Neural progenitor cell (in vitro differentiated cells): ENCODE measurements around the gene CYP8B1. TPM values are rescaled to one million over a fixed set of nuclear protein-coding genes. Genes with fewer than 3 reads are reported as not detected.

Source experiments
- DNase-seq: peaks from one replicate; pipeline ENCODE4 v3.0.0-alpha.2; 2016; ENCODE audit warnings: low spot score
- H2AFZ ChIP-seq: fragments of 200-600 bp; sonication (generic); replicated peaks from 2 replicates; pipeline ENCODE4 v1.6.1; 2016; ENCODE audit warnings: antibody characterized with exemption
- H3F3A ChIP-seq: fragments of 200-600 bp; sonication (generic); 2 replicates; pipeline ENCODE4 v1.6.1; 2016; ENCODE audit warnings: antibody characterized with exemption, low read depth
- H3K27ac ChIP-seq: fragments of 200-600 bp; sonication (generic); 2 replicates; pipeline ENCODE4 v1.5.1; 2016; ENCODE audit warnings: mild to moderate bottlenecking
- H3K27me3 ChIP-seq: fragments of 200-600 bp; sonication (generic); 2 replicates; pipeline ENCODE4 v1.6.1; 2016; ENCODE audit warnings: mild to moderate bottlenecking, moderate library complexity
- H3K36me3 ChIP-seq: fragments of 200-600 bp; sonication (generic); 2 replicates; pipeline ENCODE4 v1.5.1; 2016
- H3K4me1 ChIP-seq: fragments of 200-600 bp; sonication (generic); 2 replicates; pipeline ENCODE4 v1.6.1; 2016; ENCODE audit warnings: mixed run types
- H3K4me2 ChIP-seq: fragments of 200-600 bp; sonication (generic); 2 replicates; pipeline ENCODE4 v1.6.1; 2016
- H3K4me3 ChIP-seq: fragments of 200-600 bp; sonication (generic); 2 replicates; pipeline ENCODE4 v1.5.1; 2016
- H3K79me2 ChIP-seq: fragments of 200-600 bp; sonication (generic); 2 replicates; pipeline ENCODE4 v1.6.1; 2016; ENCODE audit warnings: low read depth
- H3K9ac ChIP-seq: fragments of 200-600 bp; sonication (generic); 2 replicates; pipeline ENCODE4 v1.6.1; 2016
- H3K9me3 ChIP-seq: fragments of 200-600 bp; sonication (generic); 2 replicates; pipeline ENCODE4 v1.5.1; 2016; ENCODE audit warnings: low read depth
- H4K20me1 ChIP-seq: fragments of 200-600 bp; sonication (generic); 2 replicates; pipeline ENCODE4 v1.6.1; 2016; ENCODE audit warnings: low read depth
- H3K27ac Mint-ChIP-seq: 3 replicates; pipeline ENCODE4 v1.8.0; 2021; ENCODE audit warnings: mixed read lengths
- H3K27me3 Mint-ChIP-seq: 2 replicates; pipeline ENCODE4 v1.8.0; 2022; ENCODE audit warnings: low read depth, mild to moderate bottlenecking, inconsistent platforms, moderate library complexity, mixed read lengths; ENCODE audit not compliant: insufficient read depth
- H3K36me3 Mint-ChIP-seq: 3 replicates; pipeline ENCODE4 v1.8.0; 2021; ENCODE audit warnings: mixed read lengths
- H3K4me1 Mint-ChIP-seq: 3 replicates; pipeline ENCODE4 v1.8.0; 2021; ENCODE audit warnings: mixed read lengths
- H3K4me3 Mint-ChIP-seq: 3 replicates; pipeline ENCODE4 v1.8.0; 2021; ENCODE audit warnings: mild to moderate bottlenecking, moderate library complexity, mixed read lengths
- H3K9me3 Mint-ChIP-seq: 3 replicates; pipeline ENCODE4 v1.8.0; 2020; ENCODE audit warnings: mixed read lengths
- CTCF ChIP-seq: fragments of 200-600 bp; sonication (generic); IDR thresholded peaks from 2 replicates; pipeline ENCODE4 v1.5.1; 2017; ENCODE audit warnings: antibody characterized with exemption, mild to moderate bottlenecking
- EZH2 ChIP-seq: fragments of 200-600 bp; sonication (generic); IDR thresholded peaks from 2 replicates; pipeline ENCODE4 v1.6.1; 2017; ENCODE audit warnings: antibody characterized with exemption, mild to moderate bottlenecking, moderate library complexity
- EZH2phosphoT487 ChIP-seq: fragments of 200-600 bp; sonication (generic); IDR thresholded peaks from 2 replicates; pipeline ENCODE4 v1.6.1; 2017; ENCODE audit warnings: antibody characterized with exemption
- total RNA-seq: library from RNA; depleted of rRNA; stranded (reverse); fragments of >200 nt; gene quantifications from 2 replicates; pipeline ENCODE4 v1.2.3, GENCODE V29; 2015; ENCODE audit warnings: low replicate concordance

Gene CYP8B1
- total RNA-seq, 1 donor from 2014 or later = not detected

- Mint-ChIP-seq H3K4me3 (no peak overlapping the region), H3K9me3 (peaks cover 10% of the 10 kb centered on the region), H3K4me1 (peaks cover 3% of the 10 kb centered on the region), H3K27ac (no peak overlapping the region), H3K27me3 (no peaks in the 10 kb centered on the region), H3K36me3 (no peaks in the 10 kb centered on the region)
- H3K4me2 ChIP-seq = no peak overlapping the region
- no peak overlapping the region for H3K9ac ChIP-seq
- TF ChIP-seq EZH2phosphoT487 (no peak), EZH2 (no peak), CTCF (no peak)
- H3K36me3 ChIP-seq = no peaks in the 10 kb centered on the region
- H3K9me3 ChIP-seq = no peaks in the 10 kb centered on the region
- no peaks in the 10 kb centered on the region for H3K4me1 ChIP-seq
- no peak overlapping the region for H3K4me3 ChIP-seq
- no peaks in the 10 kb centered on the region for H3K79me2 ChIP-seq
- H3F3A ChIP-seq = peaks cover 5% of the 10 kb centered on the region
- H3K27me3 ChIP-seq = no peaks in the 10 kb centered on the region
- DNase-seq = no peak
- no peak overlapping the region for H3K27ac ChIP-seq
- no peaks in the 10 kb centered on the region for H4K20me1 ChIP-seq
- H2AFZ ChIP-seq = no peak overlapping the region
These were observed 26.6 kb upstream of the CYP8B1 start for GRCh38 chr3:42902257-42902656.

GRCh38 chr3:42901073-42901415 lies 25.4 kb upstream of the CYP8B1 start:
- no peaks in the 10 kb centered on the region for H3F3A ChIP-seq
- no peaks in the 10 kb centered on the region for H3K79me2 ChIP-seq
- H3K4me1 Mint-ChIP-seq = no peaks in the 10 kb centered on the region
- no peak overlapping the region for H2AFZ ChIP-seq
- no peaks in the 10 kb centered on the region for H3K27me3 ChIP-seq
- no peaks in the 10 kb centered on the region for H3K36me3 Mint-ChIP-seq
- no peak for TF ChIP-seq CTCF
- no peak for TF ChIP-seq EZH2phosphoT487
- no peak for TF ChIP-seq EZH2
- H3K4me3 Mint-ChIP-seq = no peak overlapping the region
- no peaks in the 10 kb centered on the region for H3K9me3 ChIP-seq
- no peak overlapping the region for H3K9ac ChIP-seq
- H3K4me2 ChIP-seq = no peak overlapping the region
- no peak overlapping the region for H3K27ac ChIP-seq
- no peaks in the 10 kb centered on the region for H3K27me3 Mint-ChIP-seq
- H3K4me3 ChIP-seq = no peak overlapping the region
- H3K4me1 ChIP-seq = no peaks in the 10 kb centered on the region
- peaks cover 5% of the 10 kb centered on the region for H3K9me3 Mint-ChIP-seq
- H3K27ac Mint-ChIP-seq = no peak overlapping the region
- H3K36me3 ChIP-seq = no peaks in the 10 kb centered on the region
- no peak for DNase-seq
- H4K20me1 ChIP-seq = no peaks in the 10 kb centered on the region

GRCh38 chr3:42900226-42901072 lies 24.8 kb upstream of the CYP8B1 start:
- Mint-ChIP-seq H3K4me3 (no peak overlapping the region), H3K27ac (no peak overlapping the region), H3K4me1 (no peaks in the 10 kb centered on the region), H3K36me3 (no peaks in the 10 kb centered on the region), H3K27me3 (no peaks in the 10 kb centered on the region), H3K9me3 (peaks cover 2% of the 10 kb centered on the region)
- no peak overlapping the region for H3K9ac ChIP-seq
- H3F3A ChIP-seq = no peaks in the 10 kb centered on the region
- peaks cover 3% of the 10 kb centered on the region for H3K4me1 ChIP-seq
- no peak for DNase-seq
- H3K4me2 ChIP-seq = no peak overlapping the region
- H2AFZ ChIP-seq = no peak overlapping the region
- H4K20me1 ChIP-seq = no peaks in the 10 kb centered on the region
- no peaks in the 10 kb centered on the region for H3K9me3 ChIP-seq
- no peak overlapping the region for H3K27ac ChIP-seq
- H3K79me2 ChIP-seq = no peaks in the 10 kb centered on the region
- H3K36me3 ChIP-seq = no peaks in the 10 kb centered on the region
- H3K27me3 ChIP-seq = no peaks in the 10 kb centered on the region
- no peak overlapping the region for H3K4me3 ChIP-seq
- no peak for TF ChIP-seq CTCF
- TF ChIP-seq EZH2phosphoT487 = no peak
- TF ChIP-seq EZH2 = no peak
